H9 (cell line): ENCODE measurements around the gene PLCH1. TPM values are rescaled to one million over a fixed set of nuclear protein-coding genes. Genes with fewer than 3 reads are reported as not detected.

ENCODE experiments used
- DNase-seq: peaks from one replicate; pipeline ENCODE4 v3.0.0-alpha.2; 2017
- H2AFZ ChIP-seq: one replicate; pipeline ENCODE4 v1.6.1; 2013; ENCODE audit warnings: mild to moderate bottlenecking, low read length, control low read depth, moderate library complexity
- H2AK5ac ChIP-seq: 2 replicates; pipeline ENCODE4 v1.6.1; 2013; ENCODE audit warnings: low read length, control low read depth, mixed read lengths; ENCODE audit not compliant: insufficient read length
- H2BK120ac ChIP-seq: one replicate; pipeline ENCODE4 v1.6.1; 2013; ENCODE audit warnings: low read depth, mild to moderate bottlenecking, low read length, control low read depth, inconsistent platforms; ENCODE audit not compliant: poor library complexity, severe bottlenecking
- H2BK12ac ChIP-seq: 2 replicates; pipeline ENCODE4 v1.6.1; 2013; ENCODE audit warnings: low read length, control low read depth, mixed read lengths, low read depth; ENCODE audit not compliant: insufficient read length
- H2BK15ac ChIP-seq: 2 replicates; pipeline ENCODE4 v1.6.1; 2013; ENCODE audit warnings: low read depth, low read length, control low read depth
- H2BK20ac ChIP-seq: one replicate; pipeline ENCODE4 v1.6.1; 2013; ENCODE audit warnings: low read depth, mild to moderate bottlenecking, low read length, control low read depth, inconsistent platforms; ENCODE audit not compliant: poor library complexity, severe bottlenecking
- H2BK5ac ChIP-seq: 2 replicates; pipeline ENCODE4 v1.6.1; 2013; ENCODE audit warnings: low read length, control low read depth, mixed read lengths; ENCODE audit not compliant: insufficient read length
- H3K14ac ChIP-seq: 2 replicates; pipeline ENCODE4 v1.6.1; 2013; ENCODE audit warnings: low read length, control low read depth; ENCODE audit not compliant: insufficient read depth
- H3K18ac ChIP-seq: 2 replicates; pipeline ENCODE4 v1.6.1; 2013; ENCODE audit warnings: low read depth, mild to moderate bottlenecking, mixed read lengths, low read length, control low read depth; ENCODE audit not compliant: insufficient read length
- H3K23ac ChIP-seq: 2 replicates; pipeline ENCODE4 v1.6.1; 2013; ENCODE audit warnings: low read length, control low read depth, mixed read lengths, low read depth; ENCODE audit not compliant: insufficient read length
- H3K23me2 ChIP-seq: 2 replicates; pipeline ENCODE4 v1.6.1; 2013; ENCODE audit warnings: low read depth, mild to moderate bottlenecking, mixed read lengths, low read length, control low read depth; ENCODE audit not compliant: insufficient read length, poor library complexity, severe bottlenecking
- H3K27ac ChIP-seq: 2 replicates; pipeline ENCODE4 v1.5.1; 2013; ENCODE audit warnings: low read length, control low read depth, mixed read lengths, low read depth; ENCODE audit not compliant: insufficient read length
- H3K27me3 ChIP-seq: 2 replicates; pipeline ENCODE4 v1.6.1; 2013; ENCODE audit warnings: low read length, control low read depth, inconsistent platforms; ENCODE audit not compliant: insufficient read depth
- H3K4ac ChIP-seq: 2 replicates; pipeline ENCODE4 v1.6.1; 2013; ENCODE audit warnings: low read depth, mild to moderate bottlenecking, control low read depth, inconsistent platforms, low read length, moderate library complexity
- H3K4me1 ChIP-seq: 2 replicates; pipeline ENCODE4 v1.6.1; 2013; ENCODE audit warnings: low read length, control low read depth, inconsistent platforms; ENCODE audit not compliant: insufficient read depth
- H3K4me2 ChIP-seq: 2 replicates; pipeline ENCODE4 v1.6.1; 2013; ENCODE audit warnings: low read length, control low read depth, mixed read lengths; ENCODE audit not compliant: insufficient read length, insufficient read depth
- H3K56ac ChIP-seq: 2 replicates; pipeline ENCODE4 v1.6.1; 2013; ENCODE audit warnings: low read depth, mild to moderate bottlenecking, mixed read lengths, low read length, control low read depth; ENCODE audit not compliant: insufficient read length
- H3K79me1 ChIP-seq: 2 replicates; pipeline ENCODE4 v1.6.1; 2013; ENCODE audit warnings: low read depth, mild to moderate bottlenecking, moderate library complexity, low read length, control low read depth, inconsistent platforms; ENCODE audit not compliant: insufficient read depth, poor library complexity, severe bottlenecking
- H3K79me2 ChIP-seq: 2 replicates; pipeline ENCODE4 v1.6.1; 2013; ENCODE audit warnings: low read length, control low read depth, inconsistent platforms; ENCODE audit not compliant: insufficient read depth
- H3K9ac ChIP-seq: 2 replicates; pipeline ENCODE4 v1.6.1; 2013; ENCODE audit warnings: low read length, control low read depth, mixed read lengths; ENCODE audit not compliant: insufficient read length; ENCODE audit errors: extremely low read depth
- H3K9me3 ChIP-seq: one replicate; pipeline ENCODE4 v1.6.1; 2013; ENCODE audit warnings: low read depth, low read length, inconsistent platforms; ENCODE audit not compliant: control insufficient read depth
- H3T11ph ChIP-seq: one replicate; pipeline ENCODE4 v1.6.1; 2013; ENCODE audit warnings: mild to moderate bottlenecking, low read length, control low read depth, inconsistent platforms
- H4K20me1 ChIP-seq: one replicate; pipeline ENCODE4 v1.6.1; 2013; ENCODE audit not compliant: control insufficient read depth, insufficient read length, insufficient read depth
- H4K5ac ChIP-seq: 2 replicates; pipeline ENCODE4 v1.6.1; 2013; ENCODE audit warnings: low read depth, mild to moderate bottlenecking, mixed read lengths, low read length, control low read depth; ENCODE audit not compliant: insufficient read length
- H4K8ac ChIP-seq: replicated peaks from 2 replicates; pipeline ENCODE4 v1.6.1; 2013; ENCODE audit warnings: low read length, control low read depth, mixed read lengths, low read depth; ENCODE audit not compliant: insufficient read length
- H4K91ac ChIP-seq: 2 replicates; pipeline ENCODE4 v1.6.1; 2013; ENCODE audit warnings: low read depth, mild to moderate bottlenecking, moderate library complexity, mixed read lengths, low read length, control low read depth; ENCODE audit not compliant: insufficient read length
- H3K27ac Mint-ChIP-seq, 3 experiments: 2 replicates in 2 of 3; 3 replicates in 1 of 3; pipeline ENCODE4 v1.8.0; 2020 to 2021; ENCODE audit warnings: mixed read lengths in 3 of 3, mild to moderate bottlenecking in 1 of 3, moderate library complexity in 1 of 3
- H3K27me3 Mint-ChIP-seq: 2 replicates; pipeline ENCODE4 v1.8.0; 2021; ENCODE audit warnings: low read depth, mild to moderate bottlenecking, moderate library complexity, mixed read lengths
- H3K36me3 Mint-ChIP-seq, 3 experiments: 2 replicates in 2 of 3; 3 replicates in 1 of 3; pipeline ENCODE4 v1.8.0; 2020 to 2021; ENCODE audit warnings: low read depth in 3 of 3, mixed read lengths in 3 of 3; ENCODE audit not compliant: insufficient read depth in 1 of 3
- H3K4me1 Mint-ChIP-seq, 2 experiments: 2 replicates each; pipeline ENCODE4 v1.8.0; 2020; ENCODE audit warnings: mixed read lengths in 2 of 2
- H3K4me3 Mint-ChIP-seq, 2 experiments: 2 replicates in 1 of 2; 3 replicates in 1 of 2; pipeline ENCODE4 v1.8.0; 2020 to 2021; ENCODE audit warnings: mild to moderate bottlenecking in 2 of 2, mixed read lengths in 2 of 2, moderate library complexity in 1 of 2
- H3K9me3 Mint-ChIP-seq, 2 experiments: 2 replicates in 1 of 2; 3 replicates in 1 of 2; pipeline ENCODE4 v1.8.0; 2020; ENCODE audit warnings: mild to moderate bottlenecking in 2 of 2, mixed read lengths in 2 of 2, moderate library complexity in 1 of 2
- WGBS: extraction: QIAGEN DNeasy Blood & Tissue Kit; methylation state at CpG from one replicate; pipeline ENCODE4 v1.1.7; 2013; ENCODE audit warnings: missing lambda C conversion rate, low lambda C conversion rate, mixed read lengths; ENCODE audit not compliant: insufficient read length; ENCODE audit errors: extremely low coverage; 5-methylcytosine and 5-hydroxymethylcytosine counted together
- total RNA-seq: library from RNA; stranded (reverse); gene quantifications from 2 replicates; pipeline ENCODE4 v1.2.1, GENCODE V29; 2021
- TF ChIP-seq, protein P1 (sequence below): fragments of 200-600 bp; sonication (generic); conservative IDR thresholded peaks from 3 replicates; pipeline ENCODE4 v1.8.0; 2021; ENCODE audit warnings: antibody characterized with exemption, mild to moderate bottlenecking

The PLCH1 gene
- total RNA-seq, 1 experiment from 2014 or later = 19.0 TPM

DNA sequence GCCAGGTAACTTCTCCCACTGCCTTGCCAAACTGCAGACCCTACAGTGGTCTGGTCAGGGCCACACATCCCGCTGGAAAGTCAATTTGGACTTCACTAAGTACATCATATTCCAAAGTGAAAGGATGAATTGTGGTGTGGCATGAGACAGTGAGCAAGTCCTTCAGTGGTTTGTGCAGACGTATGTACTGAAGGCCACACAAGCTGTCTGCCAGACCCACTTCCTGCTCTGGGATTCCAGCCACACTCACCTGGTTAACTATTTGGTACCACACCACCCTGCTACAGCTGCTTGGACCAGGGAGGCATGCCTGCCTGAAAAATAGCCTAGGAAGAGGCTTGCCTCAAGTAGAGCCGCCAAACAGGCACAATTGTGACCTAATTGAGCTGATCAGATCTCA, 357.3 kb downstream of the PLCH1 start:
- H3K4ac ChIP-seq = no peak overlapping the region
- no peaks in the 10 kb centered on the region for H3K9me3 Mint-ChIP-seq
- H3K79me2 ChIP-seq = no peaks in the 10 kb centered on the region
- H3K4me1 ChIP-seq = peaks cover 3% of the 10 kb centered on the region; the same call in 1 of the 2 replicates
- H3K79me1 ChIP-seq = no peaks in the 10 kb centered on the region
- DNase-seq = no peak
- H2BK15ac ChIP-seq = no peak overlapping the region
- H3K18ac ChIP-seq = no peak overlapping the region
- H3K4me2 ChIP-seq = no peak overlapping the region
- H3T11ph ChIP-seq = no peak overlapping the region
- H3K56ac ChIP-seq = no peak overlapping the region
- no peak overlapping the region for H3K9ac ChIP-seq
- H3K23ac ChIP-seq = no peak overlapping the region
- no peak overlapping the region for H2BK5ac ChIP-seq
- H3K23me2 ChIP-seq = no peaks in the 10 kb centered on the region
- H2AFZ ChIP-seq = no peak overlapping the region
- no peak overlapping the region for H4K8ac ChIP-seq
- no CpG with 5 or more reads among the region's 3 CpGs for WGBS
- no peaks in the 10 kb centered on the region for H3K27me3 ChIP-seq
- H2BK120ac ChIP-seq = no peak overlapping the region
- H3K27me3 Mint-ChIP-seq = no peaks in the 10 kb centered on the region
- H2BK20ac ChIP-seq = no peak overlapping the region
- no peaks in the 10 kb centered on the region for H4K20me1 ChIP-seq
- peaks cover 9 to 12% of the 10 kb centered on the region in 2 experiments for H3K4me1 Mint-ChIP-seq
- no peak overlapping the region for H3K14ac ChIP-seq
- no peak overlapping the region for H4K5ac ChIP-seq
- H2AK5ac ChIP-seq = no peak overlapping the region
- H3K36me3 Mint-ChIP-seq = no peaks in the 10 kb centered on the region; a peak in 1 of 7 replicates
- H4K91ac ChIP-seq = no peak overlapping the region
- no peak overlapping the region for H3K27ac Mint-ChIP-seq
- H3K9me3 ChIP-seq = no peaks in the 10 kb centered on the region
- no peak overlapping the region for H2BK12ac ChIP-seq
- no peak overlapping the region for H3K27ac ChIP-seq
- TF ChIP-seq, protein P1, sequence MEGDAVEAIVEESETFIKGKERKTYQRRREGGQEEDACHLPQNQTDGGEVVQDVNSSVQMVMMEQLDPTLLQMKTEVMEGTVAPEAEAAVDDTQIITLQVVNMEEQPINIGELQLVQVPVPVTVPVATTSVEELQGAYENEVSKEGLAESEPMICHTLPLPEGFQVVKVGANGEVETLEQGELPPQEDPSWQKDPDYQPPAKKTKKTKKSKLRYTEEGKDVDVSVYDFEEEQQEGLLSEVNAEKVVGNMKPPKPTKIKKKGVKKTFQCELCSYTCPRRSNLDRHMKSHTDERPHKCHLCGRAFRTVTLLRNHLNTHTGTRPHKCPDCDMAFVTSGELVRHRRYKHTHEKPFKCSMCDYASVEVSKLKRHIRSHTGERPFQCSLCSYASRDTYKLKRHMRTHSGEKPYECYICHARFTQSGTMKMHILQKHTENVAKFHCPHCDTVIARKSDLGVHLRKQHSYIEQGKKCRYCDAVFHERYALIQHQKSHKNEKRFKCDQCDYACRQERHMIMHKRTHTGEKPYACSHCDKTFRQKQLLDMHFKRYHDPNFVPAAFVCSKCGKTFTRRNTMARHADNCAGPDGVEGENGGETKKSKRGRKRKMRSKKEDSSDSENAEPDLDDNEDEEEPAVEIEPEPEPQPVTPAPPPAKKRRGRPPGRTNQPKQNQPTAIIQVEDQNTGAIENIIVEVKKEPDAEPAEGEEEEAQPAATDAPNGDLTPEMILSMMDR = no peak
- H3K4me3 Mint-ChIP-seq = no peak overlapping the region
